Astrocyte (in vitro differentiated cells and primary cell): ENCODE data around the gene NAB1. TPM values are rescaled to one million over a fixed set of nuclear protein-coding genes. Genes with fewer than 3 reads are reported as not detected.

Experiments used
- DNase-seq: peaks from one replicate; pipeline ENCODE4 v3.0.0-alpha.2; 2010; ENCODE audit warnings: low read depth
- FAIRE-seq: peaks from 2 replicates; lab custom pipeline; 2011; peaks lifted over from hg19 to GRCh38; lab: Jason Lieb, UNC
- H2AFZ ChIP-seq: 2 replicates; pipeline ENCODE4 v1.6.0; 2012; ENCODE audit warnings: low read depth, low read length, inconsistent platforms
- H3K27ac ChIP-seq: 2 replicates; pipeline ENCODE4 v1.5.1; 2011; ENCODE audit warnings: low read depth, low read length, inconsistent platforms
- H3K27me3 ChIP-seq: 2 replicates; pipeline ENCODE4 v1.6.0; 2011; ENCODE audit warnings: low read length, inconsistent platforms; ENCODE audit not compliant: insufficient read depth
- H3K36me3 ChIP-seq: 2 replicates; pipeline ENCODE4 v1.5.1; 2011; ENCODE audit warnings: low read length, inconsistent platforms; ENCODE audit not compliant: insufficient read depth
- H3K4me1 ChIP-seq: 2 replicates; pipeline ENCODE4 v1.5.1; 2011; ENCODE audit warnings: low read length, inconsistent platforms; ENCODE audit not compliant: insufficient read depth
- H3K4me2 ChIP-seq: 2 replicates; pipeline ENCODE4 v1.6.0; 2012; ENCODE audit warnings: low read length, inconsistent platforms
- H3K4me3 ChIP-seq: 2 replicates; pipeline ENCODE4 v1.5.1; 2011; ENCODE audit warnings: low read depth, mild to moderate bottlenecking, low read length, inconsistent platforms; ENCODE audit not compliant: insufficient read depth
- H3K79me2 ChIP-seq: 2 replicates; pipeline ENCODE4 v1.6.0; 2012; ENCODE audit warnings: mild to moderate bottlenecking, low read length, inconsistent platforms; ENCODE audit not compliant: insufficient read depth
- H3K9ac ChIP-seq: 2 replicates; pipeline ENCODE4 v1.6.0; 2012; ENCODE audit warnings: mild to moderate bottlenecking, low read length, inconsistent platforms
- H3K9me3 ChIP-seq: 2 replicates; pipeline ENCODE4 v1.5.1; 2012; ENCODE audit warnings: low read depth, mild to moderate bottlenecking, low read length, inconsistent platforms; ENCODE audit not compliant: insufficient read depth
- H4K20me1 ChIP-seq: 2 replicates; pipeline ENCODE4 v1.6.0; 2012; ENCODE audit warnings: low read length, inconsistent platforms; ENCODE audit not compliant: insufficient read depth
- H3K27ac Mint-ChIP-seq: one replicate; pipeline ENCODE4 v1.8.0; 2021; ENCODE audit warnings: mild to moderate bottlenecking, mixed read lengths; ENCODE audit not compliant: unreplicated experiment
- H3K27me3 Mint-ChIP-seq: one replicate; pipeline ENCODE4 v1.8.0; 2021; ENCODE audit warnings: low read depth, mixed read lengths; ENCODE audit not compliant: unreplicated experiment
- H3K36me3 Mint-ChIP-seq: one replicate; pipeline ENCODE4 v1.8.0; 2021; ENCODE audit warnings: low read depth, mixed read lengths; ENCODE audit not compliant: unreplicated experiment
- H3K4me1 Mint-ChIP-seq: one replicate; pipeline ENCODE4 v1.8.0; 2021; ENCODE audit warnings: low read depth, mixed read lengths; ENCODE audit not compliant: unreplicated experiment
- H3K4me3 Mint-ChIP-seq: one replicate; pipeline ENCODE4 v1.8.0; 2021; ENCODE audit warnings: mild to moderate bottlenecking, moderate library complexity, mixed read lengths; ENCODE audit not compliant: unreplicated experiment
- H3K9me3 Mint-ChIP-seq: one replicate; pipeline ENCODE4 v1.8.0; 2021; ENCODE audit warnings: mild to moderate bottlenecking, mixed read lengths; ENCODE audit not compliant: unreplicated experiment
- EZH2 ChIP-seq: IDR thresholded peaks from 2 replicates; pipeline ENCODE4 v1.6.1; 2012; ENCODE audit warnings: mild to moderate bottlenecking, low read length, inconsistent platforms; ENCODE audit not compliant: insufficient read depth
- total RNA-seq: library from RNA; stranded (reverse); gene quantifications from 2 replicates; pipeline ENCODE4 v1.2.1, GENCODE V29; 2021
- TF ChIP-seq, protein P1 (sequence below): IDR thresholded peaks from 2 replicates; pipeline ENCODE4 v1.5.1; 2011; ENCODE audit warnings: low read depth, mild to moderate bottlenecking, inconsistent platforms, low read length, moderate library complexity; ENCODE audit not compliant: insufficient read depth

Gene NAB1
- total RNA-seq, 1 donor from 2014 or later: 25.4 TPM

DNA sequence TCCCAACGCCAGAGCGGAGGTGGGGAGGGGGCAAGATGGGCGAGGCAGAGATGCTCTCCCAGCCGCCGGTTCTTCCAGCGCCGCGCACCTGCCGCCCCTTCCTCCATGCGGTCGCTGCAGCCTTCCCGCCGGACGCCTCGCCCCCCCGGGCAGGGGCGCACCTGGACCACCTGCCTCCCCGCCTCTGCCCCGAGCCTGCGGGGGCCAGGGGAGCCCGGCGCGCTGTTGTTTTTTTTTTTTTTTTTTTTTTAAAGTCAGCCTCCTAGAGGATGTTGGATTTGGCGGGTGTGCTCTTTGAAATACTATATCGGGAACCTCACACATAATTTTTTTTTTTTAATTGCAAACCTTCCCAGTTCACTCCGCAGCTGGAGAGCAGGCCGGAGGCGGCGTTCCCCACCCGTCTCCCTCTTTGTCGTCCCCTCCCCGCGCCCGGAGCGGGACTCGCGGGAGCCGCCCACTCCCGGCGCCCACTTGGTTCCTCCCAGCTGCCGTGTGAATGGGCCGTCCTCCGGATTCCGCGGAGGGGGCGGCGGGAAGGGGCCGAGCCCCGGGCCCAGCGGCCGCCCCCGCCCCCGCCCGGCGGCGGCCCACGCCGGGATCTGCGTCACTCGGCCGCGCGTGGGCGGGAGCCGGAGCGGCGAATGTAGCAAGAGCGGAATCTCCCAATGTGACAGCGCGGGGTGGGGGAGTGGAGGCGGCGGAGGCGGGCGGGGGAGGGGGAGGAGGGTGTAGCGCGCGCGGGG lies 421 bp upstream of the NAB1 start:
- Histone ChIP-seq H3K79me2 (peaks cover 39% of the 10 kb centered on the region), H3K9me3 (no peaks in the 10 kb centered on the region), H3K36me3 (no peaks in the 10 kb centered on the region), H3K4me2 (peak overlapping the region; percentile 84), H3K4me3 (peak overlapping the region; percentile 61), H3K9ac (peak overlapping the region; percentile 76), H2AFZ (peak overlapping the region; percentile 58), H3K4me1 (no peaks in the 10 kb centered on the region), H3K27me3 (no peaks in the 10 kb centered on the region), H4K20me1 (peaks cover 21% of the 10 kb centered on the region), H3K27ac (peak overlapping the region; percentile 29)
- peak overlapping the region; percentile 58 for H3K27ac Mint-ChIP-seq
- no peaks in the 10 kb centered on the region for H3K27me3 Mint-ChIP-seq
- DNase-seq (peak; percentile 81), FAIRE-seq (no peak)
- H3K36me3 Mint-ChIP-seq: no peaks in the 10 kb centered on the region
- H3K9me3 Mint-ChIP-seq: no peaks in the 10 kb centered on the region
- peak overlapping the region; percentile 83 for H3K4me3 Mint-ChIP-seq
- no peak for TF ChIP-seq EZH2
- TF ChIP-seq, protein P1, sequence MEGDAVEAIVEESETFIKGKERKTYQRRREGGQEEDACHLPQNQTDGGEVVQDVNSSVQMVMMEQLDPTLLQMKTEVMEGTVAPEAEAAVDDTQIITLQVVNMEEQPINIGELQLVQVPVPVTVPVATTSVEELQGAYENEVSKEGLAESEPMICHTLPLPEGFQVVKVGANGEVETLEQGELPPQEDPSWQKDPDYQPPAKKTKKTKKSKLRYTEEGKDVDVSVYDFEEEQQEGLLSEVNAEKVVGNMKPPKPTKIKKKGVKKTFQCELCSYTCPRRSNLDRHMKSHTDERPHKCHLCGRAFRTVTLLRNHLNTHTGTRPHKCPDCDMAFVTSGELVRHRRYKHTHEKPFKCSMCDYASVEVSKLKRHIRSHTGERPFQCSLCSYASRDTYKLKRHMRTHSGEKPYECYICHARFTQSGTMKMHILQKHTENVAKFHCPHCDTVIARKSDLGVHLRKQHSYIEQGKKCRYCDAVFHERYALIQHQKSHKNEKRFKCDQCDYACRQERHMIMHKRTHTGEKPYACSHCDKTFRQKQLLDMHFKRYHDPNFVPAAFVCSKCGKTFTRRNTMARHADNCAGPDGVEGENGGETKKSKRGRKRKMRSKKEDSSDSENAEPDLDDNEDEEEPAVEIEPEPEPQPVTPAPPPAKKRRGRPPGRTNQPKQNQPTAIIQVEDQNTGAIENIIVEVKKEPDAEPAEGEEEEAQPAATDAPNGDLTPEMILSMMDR: no peak
- H3K4me1 Mint-ChIP-seq: peaks cover 20% of the 10 kb centered on the region

DNA sequence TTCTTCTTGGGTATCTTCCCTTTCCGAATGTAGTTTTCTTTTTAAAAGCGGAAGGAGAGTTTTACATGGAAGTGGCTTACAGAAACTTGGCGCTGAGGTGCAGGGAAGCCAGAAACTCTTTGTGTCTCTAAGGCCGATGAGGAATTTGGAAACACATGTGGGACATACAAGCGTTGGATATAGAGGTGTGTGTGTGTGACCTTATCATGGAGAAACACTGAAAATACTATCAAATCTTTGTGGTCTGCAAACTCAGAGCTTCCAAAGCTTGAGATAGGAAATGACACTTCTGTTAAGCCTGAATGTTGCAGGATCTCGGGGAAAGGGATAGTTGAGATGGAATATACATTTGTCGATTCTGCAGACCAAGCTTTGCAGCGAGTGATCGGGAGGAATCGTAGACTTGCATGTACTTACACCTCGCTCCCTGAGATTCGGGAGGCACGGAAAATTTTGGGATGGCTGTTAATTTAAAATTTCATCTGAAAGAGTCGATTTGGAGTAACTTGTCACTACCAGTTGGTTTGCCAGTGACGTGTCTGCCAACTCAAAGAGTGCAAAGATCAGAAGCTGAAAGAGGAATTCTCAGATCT lies 1.0 kb downstream of the NAB1 start:
- peaks cover 53% of the 10 kb centered on the region for H3K79me2 ChIP-seq
- no peak for FAIRE-seq

More for the DNA sequence above, 1.0 kb downstream of the NAB1 start:
- no peaks in the 10 kb centered on the region for H3K9me3 Mint-ChIP-seq
- H3K27ac ChIP-seq: peak overlapping the region; percentile 66
- H3K27me3 Mint-ChIP-seq: no peaks in the 10 kb centered on the region
- H3K27me3 ChIP-seq: no peaks in the 10 kb centered on the region
- H3K4me3 ChIP-seq: peak overlapping the region; percentile 80
- H3K4me1 ChIP-seq: no peaks in the 10 kb centered on the region
- TF ChIP-seq, protein P1: no peak
- no peak for TF ChIP-seq EZH2
- peaks cover 20% of the 10 kb centered on the region for H3K4me1 Mint-ChIP-seq
- H4K20me1 ChIP-seq: peaks cover 35% of the 10 kb centered on the region
- H3K4me3 Mint-ChIP-seq: peak overlapping the region; percentile 97
- peak overlapping the region; percentile 81 for H3K9ac ChIP-seq
- no peaks in the 10 kb centered on the region for H3K36me3 Mint-ChIP-seq
- H3K4me2 ChIP-seq: peak overlapping the region; percentile 91
- H3K36me3 ChIP-seq: no peaks in the 10 kb centered on the region
- H3K9me3 ChIP-seq: no peaks in the 10 kb centered on the region
- H3K27ac Mint-ChIP-seq: peak overlapping the region; percentile 71
- peak overlapping the region; percentile 80 for H2AFZ ChIP-seq
- no peak for DNase-seq
